B cell (primary cell): ENCODE results near the gene CLDND2. TPM values are rescaled to one million over a fixed set of nuclear protein-coding genes. Genes with fewer than 3 reads are reported as not detected.

ENCODE experiments used
- ATAC-seq: fragments of 200-7000 bp; cut with Tn5 transposase; one replicate; pipeline ENCODE4 v1.10.0; 2021; ENCODE audit warnings: low read depth, mild to moderate bottlenecking, moderate number of reproducible peaks, moderate library complexity
- CTCF ChIA-PET: fragments of 350-600 bp; sonication (Branson Sonifier 250); formaldehyde crosslinking; loops from one replicate; lab custom pipeline; 2021; ENCODE audit warnings: antibody characterized with exemption, inconsistent platforms; lab: Charles Lee
- POLR2A ChIA-PET: fragments of 350-600 bp; sonication (Branson Sonifier 250); formaldehyde crosslinking; loops from one replicate; lab custom pipeline; 2021; ENCODE audit warnings: antibody characterized with exemption; lab: Charles Lee
- DNase-seq: peaks from one replicate; pipeline ENCODE4 v3.0.0; 2013
- H2AFZ ChIP-seq: 2 replicates; pipeline ENCODE4 v1.6.1; 2012; ENCODE audit warnings: mild to moderate bottlenecking, low read depth, low read length; ENCODE audit not compliant: insufficient read depth, poor library complexity, severe bottlenecking
- H3K27ac ChIP-seq, 2 donors: 1 replicate in 1 of 2; 2 replicates in 1 of 2; pipeline ENCODE4 v1.5.1; 2012 to 2013; ENCODE audit warnings: low read length in 2 of 2, mild to moderate bottlenecking in 2 of 2, moderate library complexity in 1 of 2
- H3K27me3 ChIP-seq, 4 experiments: fragments of 200-600 bp in 1 of 4; sonication (generic) in 1 of 4; replicated peaks in 1 of 4; 1 replicate in 2 of 4; 2 replicates in 2 of 4; pipeline versions ENCODE4 v1.6.1 to v1.7.0; 2013 to 2016; ENCODE audit warnings: low read length in 3 of 4, mild to moderate bottlenecking in 2 of 4, mixed read lengths in 1 of 4, moderate library complexity in 1 of 4; ENCODE audit not compliant: insufficient read depth in 4 of 4, control insufficient read depth in 3 of 4; ENCODE audit errors: control extremely low read depth in 1 of 4
- H3K36me3 ChIP-seq, 2 experiments: replicated peaks in 1 of 2; 1 replicate in 1 of 2; 2 replicates in 1 of 2; pipeline versions ENCODE4 v1.6.1 to v1.7.1; 2013; ENCODE audit warnings: low read length in 1 of 2; ENCODE audit not compliant: insufficient read depth in 2 of 2, control insufficient read depth in 1 of 2; ENCODE audit errors: control extremely low read depth in 1 of 2, extremely low read depth in 1 of 2
- H3K4me1 ChIP-seq, 2 donors: fragments of 200-600 bp in 1 of 2; sonication (generic) in 1 of 2; 1 replicate in 1 of 2; 2 replicates in 1 of 2; pipeline versions ENCODE4 v1.5.1 to v1.6.1; 2013 to 2017; ENCODE audit warnings: low read length in 2 of 2; ENCODE audit not compliant: control insufficient read depth in 2 of 2, insufficient read depth in 2 of 2
- H3K4me2 ChIP-seq: replicated peaks from 2 replicates; pipeline ENCODE3; 2012; ENCODE audit warnings: mild to moderate bottlenecking, low read depth, low read length; ENCODE audit not compliant: poor library complexity, severe bottlenecking
- H3K4me3 ChIP-seq, 5 experiments: fragments of 200-600 bp in 1 of 5; sonication (generic) in 1 of 5; 1 replicate in 3 of 5; 2 replicates in 2 of 5; pipeline versions ENCODE4 v1.5.1 to v1.7.0; 2011 to 2016; ENCODE audit warnings: low read length in 4 of 5, mild to moderate bottlenecking in 4 of 5, low read depth in 2 of 5, control low read depth in 1 of 5, moderate library complexity in 1 of 5; ENCODE audit not compliant: insufficient read depth in 1 of 5; ENCODE audit errors: control extremely low read depth in 1 of 5, extremely low read depth in 1 of 5
- H3K79me2 ChIP-seq: fragments of 200-600 bp; sonication (generic); one replicate; pipeline ENCODE4 v1.6.0; 2016; ENCODE audit warnings: low read length; ENCODE audit not compliant: control insufficient read depth, insufficient read depth
- H3K9ac ChIP-seq: fragments of 200-600 bp; sonication (generic); 2 replicates; pipeline ENCODE4 v1.6.1; 2017; ENCODE audit warnings: mild to moderate bottlenecking, low read length, moderate library complexity
- H3K9me3 ChIP-seq, 3 donors: one replicate each; pipeline versions ENCODE4 v1.6.1 to v1.7.1; 2013; ENCODE audit warnings: low read length in 2 of 3; ENCODE audit not compliant: control insufficient read depth in 2 of 3, insufficient read depth in 1 of 3; ENCODE audit errors: control extremely low read depth in 1 of 3
- H4K20me1 ChIP-seq: 2 replicates; pipeline ENCODE4 v1.6.0; 2012; ENCODE audit warnings: mild to moderate bottlenecking, low read length; ENCODE audit not compliant: insufficient read depth, control insufficient read depth, poor library complexity, severe bottlenecking
- H3K27ac Mint-ChIP-seq: one replicate; pipeline ENCODE4 v1.8.0; 2021; ENCODE audit warnings: mixed read lengths
- H3K27me3 Mint-ChIP-seq: one replicate; pipeline ENCODE4 v1.8.0; 2021; ENCODE audit warnings: mixed read lengths
- H3K4me1 Mint-ChIP-seq: one replicate; pipeline ENCODE4 v1.8.0; 2021; ENCODE audit warnings: mixed read lengths
- H3K4me3 Mint-ChIP-seq: one replicate; pipeline ENCODE4 v1.8.0; 2021; ENCODE audit warnings: mixed read lengths
- H3K9me3 Mint-ChIP-seq: one replicate; pipeline ENCODE4 v1.8.0; 2022; ENCODE audit warnings: mixed read lengths; ENCODE audit not compliant: insufficient read depth
- EZH2 ChIP-seq: IDR thresholded peaks from 2 replicates; pipeline ENCODE4 v1.6.1; 2012; ENCODE audit warnings: borderline replicate concordance, low read depth, mild to moderate bottlenecking, moderate library complexity, low read length; ENCODE audit not compliant: insufficient read depth, poor library complexity, severe bottlenecking
- WGBS: methylation state at CpG from one replicate; pipeline ENCODE4 v1.1.5; 2013; ENCODE audit warnings: missing lambda C conversion rate; ENCODE audit not compliant: insufficient coverage; 5-methylcytosine and 5-hydroxymethylcytosine counted together
- intact Hi-C: fragments of 100-400 bp; cut with micrococcal nuclease; formaldehyde crosslinking; loops from one replicate; pipeline ENCODE4 v1.10.0; 2022
- polyA plus RNA-seq: library from polyadenylated mRNA; depleted of rRNA; stranded (reverse); fragments of >200 nt; gene quantifications from 2 replicates; pipeline ENCODE4 v1.2.3, GENCODE V29; 2012
- total RNA-seq, 2 donors: library from RNA; stranded (reverse); fragments of 120-200 nt in 1 of 2; gene quantifications; 1 replicate in 1 of 2; 2 replicates in 1 of 2; pipeline versions ENCODE4 v1.2.3 to v1.2.4, GENCODE V29; 2013 to 2022
- TF ChIP-seq, protein P1 (sequence below): fragments of 200-600 bp; IDR thresholded peaks from one replicate; pipeline ENCODE4 v1.8.0; 2022; ENCODE audit warnings: antibody characterized with exemption, mild to moderate bottlenecking

Gene CLDND2
- total and polyA plus RNA-seq, 2 donors (not counting 1 experiment from before 2014, with no cell fraction given): 1.9 TPM; not detected in 1

DNA sequence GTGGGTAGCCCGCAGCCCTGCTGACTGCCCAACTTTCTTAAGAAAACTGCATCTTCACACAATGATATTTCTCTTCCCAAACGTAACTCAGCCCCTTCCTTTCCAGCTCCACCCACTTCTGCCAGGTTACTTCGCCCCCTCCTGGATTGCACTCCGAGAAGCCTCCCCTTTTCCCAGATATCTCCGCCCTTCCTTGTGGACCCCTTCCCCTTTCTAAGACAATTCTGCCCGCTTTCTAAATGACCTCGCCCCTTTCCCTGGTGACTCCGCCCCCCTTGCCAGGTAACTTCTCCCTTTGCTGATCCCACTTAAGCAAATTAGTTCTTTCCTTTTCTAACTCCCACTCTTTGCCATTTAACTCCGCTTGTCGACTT is 29.5 kb downstream of the CLDND2 start:
- Histone ChIP-seq H3K9ac (peak overlapping the region; percentile 65), H3K4me3 (peak overlapping the region; percentile 11 to 77 (median 58)), H3K36me3 (no peaks in the 10 kb centered on the region), H2AFZ (peak overlapping the region; percentile 77), H3K4me1 (peaks cover 28 to 48% of the 10 kb centered on the region in 2 donors), H4K20me1 (no peaks in the 10 kb centered on the region), H3K4me2 (peak overlapping the region; percentile 80), H3K27me3 (no peaks in the 10 kb centered on the region), H3K27ac (no peak overlapping the region), H3K9me3 (no peaks in the 10 kb centered on the region), H3K79me2 (no peaks in the 10 kb centered on the region)
- POLR2A ChIA-PET: interaction anchor here (0.7 to 2.0 kb wide), 4 partner anchors 26 to 78 kb away, joined by 7 to 11 read pairs (median 10); partner anchors contain the start of gene SIGLEC10
- intact Hi-C loops: loop anchor here (1.0 to 2.0 kb wide), 11 partner anchors 28 to 364 kb away; partner anchors contain the start of genes CTU1, SIGLEC10 and ZNF175
- Mint-ChIP-seq H3K27me3 (no peaks in the 10 kb centered on the region), H3K9me3 (no peaks in the 10 kb centered on the region), H3K4me1 (peaks cover 42% of the 10 kb centered on the region), H3K4me3 (peak overlapping the region; percentile 97), H3K27ac (peak overlapping the region; percentile 86)
- DNase-seq (no peak), ATAC-seq (peak; percentile 2)
- CTCF ChIA-PET: interaction anchor here (0.9 to 7.0 kb wide), 15 partner anchors 17 to 439 kb away, joined by 3 to 70 read pairs (median 5); partner anchors contain the start of gene SIGLEC10
- 1% methylated on average over 10 of the region's 10 CpGs for WGBS
- no peak for TF ChIP-seq EZH2
- TF ChIP-seq, protein P1, sequence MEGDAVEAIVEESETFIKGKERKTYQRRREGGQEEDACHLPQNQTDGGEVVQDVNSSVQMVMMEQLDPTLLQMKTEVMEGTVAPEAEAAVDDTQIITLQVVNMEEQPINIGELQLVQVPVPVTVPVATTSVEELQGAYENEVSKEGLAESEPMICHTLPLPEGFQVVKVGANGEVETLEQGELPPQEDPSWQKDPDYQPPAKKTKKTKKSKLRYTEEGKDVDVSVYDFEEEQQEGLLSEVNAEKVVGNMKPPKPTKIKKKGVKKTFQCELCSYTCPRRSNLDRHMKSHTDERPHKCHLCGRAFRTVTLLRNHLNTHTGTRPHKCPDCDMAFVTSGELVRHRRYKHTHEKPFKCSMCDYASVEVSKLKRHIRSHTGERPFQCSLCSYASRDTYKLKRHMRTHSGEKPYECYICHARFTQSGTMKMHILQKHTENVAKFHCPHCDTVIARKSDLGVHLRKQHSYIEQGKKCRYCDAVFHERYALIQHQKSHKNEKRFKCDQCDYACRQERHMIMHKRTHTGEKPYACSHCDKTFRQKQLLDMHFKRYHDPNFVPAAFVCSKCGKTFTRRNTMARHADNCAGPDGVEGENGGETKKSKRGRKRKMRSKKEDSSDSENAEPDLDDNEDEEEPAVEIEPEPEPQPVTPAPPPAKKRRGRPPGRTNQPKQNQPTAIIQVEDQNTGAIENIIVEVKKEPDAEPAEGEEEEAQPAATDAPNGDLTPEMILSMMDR: no peak
